ENCODE measurements around the gene COLGALT1. TPM values are rescaled to one million over a fixed set of nuclear protein-coding genes. Genes with fewer than 3 reads are reported as not detected.

The COLGALT1 gene
- total and polyA plus RNA-seq, 2 experiments from 2014 or later: 54.9 to 61.3 TPM

GRCh38 chr19:17605761-17606589 lies 50.5 kb downstream of the COLGALT1 start:
- Histone ChIP-seq H3K4me1 (ENCODE audit: insufficient read depth) (peaks cover 5% of the 10 kb centered on the region), H3K79me2 (no peaks in the 10 kb centered on the region), H3K4me3 (no peak overlapping the region), H3K36me3 (replicated peaks; ENCODE audit: insufficient read depth, low read depth) (no peaks in the 10 kb centered on the region), H4K20me1 (ENCODE audit: insufficient read depth, poor library complexity, severe bottlenecking) (no peaks in the 10 kb centered on the region), H3K4me2 (peak overlapping the region; percentile 79), H3K9me3 (ENCODE audit: low read depth) (no peaks in the 10 kb centered on the region), H3K9me2 (replicated peaks; ENCODE audit: insufficient read depth) (no peaks in the 10 kb centered on the region), H3K27me3 (peaks cover 28% of the 10 kb centered on the region), H3K27ac (no peak overlapping the region), H2AFZ (peak overlapping the region; percentile 38)
- peak; percentile 62 for TF ChIP-seq CTCF (IDR thresholded peaks at IDR 0.05; ENCODE audit: poor library complexity)
- no peak for TF ChIP-seq EZH2phosphoT487 (IDR thresholded peaks at IDR 0.05; ENCODE audit: low read depth, severe bottlenecking, unreplicated experiment)
- TF ChIP-seq EZH2 (IDR thresholded peaks at IDR 0.05; ENCODE audit: borderline replicate concordance): no peak
- DNase-seq (ENCODE audit: low spot score): peak; percentile 79
- 2% methylated on average over 78 of the region's 85 CpGs for WGBS (ENCODE audit: low lambda C conversion rate, missing lambda C conversion rate)

GRCh38 chr19:17606590-17607185 lies 51.2 kb downstream of the COLGALT1 start:
- Histone ChIP-seq H3K4me2 (peak overlapping the region; percentile 79), H3K9me2 (replicated peaks; ENCODE audit: insufficient read depth) (no peaks in the 10 kb centered on the region), H4K20me1 (ENCODE audit: insufficient read depth, poor library complexity, severe bottlenecking) (no peaks in the 10 kb centered on the region), H3K4me1 (ENCODE audit: insufficient read depth) (peaks cover 5% of the 10 kb centered on the region), H3K9me3 (ENCODE audit: low read depth) (no peaks in the 10 kb centered on the region), H3K4me3 (no peak overlapping the region), H3K79me2 (no peaks in the 10 kb centered on the region), H3K27ac (no peak overlapping the region), H3K27me3 (peaks cover 21% of the 10 kb centered on the region), H2AFZ (no peak overlapping the region), H3K36me3 (replicated peaks; ENCODE audit: insufficient read depth, low read depth) (no peaks in the 10 kb centered on the region)
- no peak for TF ChIP-seq CTCF (IDR thresholded peaks at IDR 0.05; ENCODE audit: poor library complexity)
- no peak for TF ChIP-seq EZH2 (IDR thresholded peaks at IDR 0.05; ENCODE audit: borderline replicate concordance)
- TF ChIP-seq EZH2phosphoT487 (IDR thresholded peaks at IDR 0.05; ENCODE audit: low read depth, severe bottlenecking, unreplicated experiment): no peak
- DNase-seq (ENCODE audit: low spot score): no peak
- 25% methylated on average over 17 of the region's 18 CpGs for WGBS (ENCODE audit: low lambda C conversion rate, missing lambda C conversion rate)

GRCh38 chr19:17607936-17608335 lies 52.5 kb downstream of the COLGALT1 start:
- no peak overlapping the region for H3K4me2 ChIP-seq
- peaks cover 5% of the 10 kb centered on the region for H3K4me1 ChIP-seq (ENCODE audit: insufficient read depth)
- 93% methylated on average over 9 of the region's 9 CpGs for WGBS (ENCODE audit: low lambda C conversion rate, missing lambda C conversion rate)
- H4K20me1 ChIP-seq (ENCODE audit: insufficient read depth, poor library complexity, severe bottlenecking): no peaks in the 10 kb centered on the region
- H3K36me3 ChIP-seq (replicated peaks; ENCODE audit: insufficient read depth, low read depth): no peaks in the 10 kb centered on the region
- H3K27me3 ChIP-seq: peaks cover 11% of the 10 kb centered on the region
- no peak overlapping the region for H3K27ac ChIP-seq
- no peak for DNase-seq (ENCODE audit: low spot score)
- no peak overlapping the region for H3K4me3 ChIP-seq
- no peaks in the 10 kb centered on the region for H3K9me2 ChIP-seq (replicated peaks; ENCODE audit: insufficient read depth)
- H2AFZ ChIP-seq: no peak overlapping the region
- no peaks in the 10 kb centered on the region for H3K9me3 ChIP-seq (ENCODE audit: low read depth)
- no peak for TF ChIP-seq EZH2phosphoT487 (IDR thresholded peaks at IDR 0.05; ENCODE audit: low read depth, severe bottlenecking, unreplicated experiment)
- no peak for TF ChIP-seq EZH2 (IDR thresholded peaks at IDR 0.05; ENCODE audit: borderline replicate concordance)
- TF ChIP-seq CTCF (IDR thresholded peaks at IDR 0.05; ENCODE audit: poor library complexity): no peak
- H3K79me2 ChIP-seq: no peaks in the 10 kb centered on the region
